Activated CD4-positive, alpha-beta T cell treated with anti-CD3 and anti-CD28 coated beads for 1 hour (primary cell): ENCODE measurements around the gene ABAT.
"Not testable (repeated sequence)": the region's sequence is repeated elsewhere in the genome, so short reads cannot be mapped to it uniquely, and the experiment has no call there.

Experiments
- DNase-seq: peaks from one replicate; pipeline ENCODE4 v3.0.0-alpha.2; 2020

The ABAT gene

GRCh38 chr16:8682551-8683259, 8.3 kb downstream of the ABAT start:
- no peak for DNase-seq

GRCh38 chr16:8683640-8684039, 9.2 kb downstream of the ABAT start:
- no peak for DNase-seq

- no peak for DNase-seq
These were observed 11.2 kb downstream of the ABAT start for GRCh38 chr16:8685617-8686016.

- no peak for DNase-seq
These were observed 11.7 kb downstream of the ABAT start for GRCh38 chr16:8686031-8686621.

GRCh38 chr16:8686879-8687278, 12.5 kb downstream of the ABAT start:
- DNase-seq: no peak

- no peak for DNase-seq
These were observed 15.3 kb downstream of the ABAT start for GRCh38 chr16:8689686-8690085.

- DNase-seq: no peak
These were observed 17.3 kb downstream of the ABAT start for GRCh38 chr16:8691728-8692127.

- DNase-seq: no peak
These were observed 20.6 kb downstream of the ABAT start for GRCh38 chr16:8694795-8695728.

- no peak for DNase-seq
These were observed 22.5 kb downstream of the ABAT start for GRCh38 chr16:8696880-8697279.

GRCh38 chr16:8697965-8698364, 23.5 kb downstream of the ABAT start:
- no peak for DNase-seq

- DNase-seq: no peak
These were observed 29.3 kb downstream of the ABAT start for GRCh38 chr16:8703693-8704092.

- DNase-seq: no peak
These were observed 29.7 kb downstream of the ABAT start for GRCh38 chr16:8704098-8704497.

- not testable (repeated sequence) for DNase-seq
These were observed 30.8 kb downstream of the ABAT start for GRCh38 chr16:8705100-8705822.

- DNase-seq: no peak
These were observed 34.1 kb downstream of the ABAT start for GRCh38 chr16:8708536-8708935.

GRCh38 chr16:8712589-8713361, 38.4 kb downstream of the ABAT start:
- no peak for DNase-seq

GRCh38 chr16:8713635-8714172, 39.3 kb downstream of the ABAT start:
- no peak for DNase-seq

GRCh38 chr16:8714174-8714573, 39.8 kb downstream of the ABAT start:
- no peak for DNase-seq

- no peak for DNase-seq
These were observed 40.4 kb downstream of the ABAT start for GRCh38 chr16:8714807-8715206.

GRCh38 chr16:8716052-8716451, 41.6 kb downstream of the ABAT start:
- DNase-seq: no peak

- no peak for DNase-seq
These were observed 42.2 kb downstream of the ABAT start for GRCh38 chr16:8716592-8716991.

GRCh38 chr16:8717469-8717868, 43.1 kb downstream of the ABAT start:
- no peak for DNase-seq

GRCh38 chr16:8717892-8718415, 43.5 kb downstream of the ABAT start:
- DNase-seq: no peak
